Measurements from ENCODE around the gene TFR2.

The TFR2 gene

GRCh38 chr7:100641463-100641859 lies at the start of gene TFR2:
Gene TFR2 (minus strand): TSS chr7:100641552. CDS start chr7:100641509, 43 bp downstream.
- DNase-seq = no peak

- DNase-seq = no peak
These were observed 48.1 kb upstream of the TFR2 start for GRCh38 chr7:100689230-100690135.

GRCh38 chr7:100688326-100688860 lies 47.0 kb upstream of the TFR2 start:
- DNase-seq = no peak

- DNase-seq = no peak
These were observed 46.5 kb upstream of the TFR2 start for GRCh38 chr7:100687751-100688300.

GRCh38 chr7:100687261-100687660 lies 45.9 kb upstream of the TFR2 start:
- no peak for DNase-seq

- no peak for DNase-seq
These were observed 45.5 kb upstream of the TFR2 start for GRCh38 chr7:100686822-100687211.

GRCh38 chr7:100686201-100686821 lies 45.0 kb upstream of the TFR2 start:
- DNase-seq = no peak

- no peak for DNase-seq
These were observed 44.3 kb upstream of the TFR2 start for GRCh38 chr7:100685631-100686145.

- no peak for DNase-seq
These were observed 43.8 kb upstream of the TFR2 start for GRCh38 chr7:100685049-100685605.

GRCh38 chr7:100684534-100685042 lies 43.2 kb upstream of the TFR2 start:
- no peak for DNase-seq

GRCh38 chr7:100683659-100684533 lies 42.5 kb upstream of the TFR2 start:
- DNase-seq = no peak

GRCh38 chr7:100682991-100683658 lies 41.8 kb upstream of the TFR2 start:
- DNase-seq = no peak

- DNase-seq = no peak
These were observed 40.9 kb upstream of the TFR2 start for GRCh38 chr7:100682228-100682741.

- no peak for DNase-seq
These were observed 40.3 kb upstream of the TFR2 start for GRCh38 chr7:100681491-100682227.

GRCh38 chr7:100680576-100681271 lies 39.4 kb upstream of the TFR2 start:
- DNase-seq = no peak

GRCh38 chr7:100679927-100680575 lies 38.7 kb upstream of the TFR2 start:
- DNase-seq = no peak

- no peak for DNase-seq
These were observed 38.0 kb upstream of the TFR2 start for GRCh38 chr7:100679129-100679926.

GRCh38 chr7:100678291-100678984 lies 37.1 kb upstream of the TFR2 start:
- no peak for DNase-seq

Data from midbrain (tissue), 1 donor.